Thymus (tissue), 11 donors: ENCODE measurements around the gene SLC12A3. TPM values are rescaled to one million over a fixed set of nuclear protein-coding genes. Genes with fewer than 3 reads are reported as not detected.

Experiments used
- DNase-seq, 9 donors: peaks; one replicate each; pipeline ENCODE4 v3.0.0-alpha.2; 2013; ENCODE audit warnings: low spot score in 9 of 9, low read depth in 6 of 9, missing footprints in 1 of 9
- H3K27ac ChIP-seq, 2 donors: one replicate each; pipeline ENCODE4 v1.5.1; 2013; ENCODE audit warnings: control low read depth in 1 of 2, low read depth in 1 of 2, low read length in 1 of 2, mild to moderate bottlenecking in 1 of 2, moderate library complexity in 1 of 2
- H3K27me3 ChIP-seq, 2 donors: one replicate each; pipeline ENCODE4 v1.5.1; 2013; ENCODE audit warnings: low read length in 1 of 2; ENCODE audit not compliant: control insufficient read depth in 2 of 2, insufficient read depth in 1 of 2
- H3K36me3 ChIP-seq, 2 donors: one replicate each; pipeline ENCODE4 v1.5.1; 2013; ENCODE audit warnings: low read length in 1 of 2, mild to moderate bottlenecking in 1 of 2, moderate library complexity in 1 of 2; ENCODE audit not compliant: control insufficient read depth in 2 of 2, insufficient read depth in 2 of 2
- H3K4me1 ChIP-seq, 2 donors: one replicate each; pipeline ENCODE4 v1.5.1; 2013; ENCODE audit warnings: low read length in 2 of 2; ENCODE audit not compliant: control insufficient read depth in 2 of 2, insufficient read depth in 2 of 2
- H3K4me3 ChIP-seq, 2 donors: one replicate each; pipeline ENCODE4 v1.5.1; 2013; ENCODE audit warnings: low read length in 2 of 2, control low read depth in 1 of 2, mild to moderate bottlenecking in 1 of 2
- H3K9me3 ChIP-seq, 2 donors: one replicate each; pipeline ENCODE4 v1.5.1; 2013; ENCODE audit warnings: low read length in 1 of 2, mild to moderate bottlenecking in 1 of 2; ENCODE audit not compliant: control insufficient read depth in 2 of 2, insufficient read depth in 1 of 2
- WGBS: extraction: QIAGEN DNeasy Blood & Tissue Kit; methylation state at CpG from one replicate; pipeline ENCODE4 v1.1.7; 2013; 5-methylcytosine and 5-hydroxymethylcytosine counted together
- polyA plus RNA-seq: library from polyadenylated mRNA; stranded (reverse); fragments of 200-250 nt; gene quantifications from one replicate; pipeline ENCODE4 v1.2.3, GENCODE V29; 2013
- total RNA-seq: library from RNA; stranded (reverse); fragments of 120-200 nt; gene quantifications from one replicate; pipeline ENCODE4 v1.2.4, GENCODE V29; 2013
- donor health status: healthy.

Gene SLC12A3
- total and polyA plus RNA-seq, 2 donors: 0.34 to 0.52 TPM

DNA sequence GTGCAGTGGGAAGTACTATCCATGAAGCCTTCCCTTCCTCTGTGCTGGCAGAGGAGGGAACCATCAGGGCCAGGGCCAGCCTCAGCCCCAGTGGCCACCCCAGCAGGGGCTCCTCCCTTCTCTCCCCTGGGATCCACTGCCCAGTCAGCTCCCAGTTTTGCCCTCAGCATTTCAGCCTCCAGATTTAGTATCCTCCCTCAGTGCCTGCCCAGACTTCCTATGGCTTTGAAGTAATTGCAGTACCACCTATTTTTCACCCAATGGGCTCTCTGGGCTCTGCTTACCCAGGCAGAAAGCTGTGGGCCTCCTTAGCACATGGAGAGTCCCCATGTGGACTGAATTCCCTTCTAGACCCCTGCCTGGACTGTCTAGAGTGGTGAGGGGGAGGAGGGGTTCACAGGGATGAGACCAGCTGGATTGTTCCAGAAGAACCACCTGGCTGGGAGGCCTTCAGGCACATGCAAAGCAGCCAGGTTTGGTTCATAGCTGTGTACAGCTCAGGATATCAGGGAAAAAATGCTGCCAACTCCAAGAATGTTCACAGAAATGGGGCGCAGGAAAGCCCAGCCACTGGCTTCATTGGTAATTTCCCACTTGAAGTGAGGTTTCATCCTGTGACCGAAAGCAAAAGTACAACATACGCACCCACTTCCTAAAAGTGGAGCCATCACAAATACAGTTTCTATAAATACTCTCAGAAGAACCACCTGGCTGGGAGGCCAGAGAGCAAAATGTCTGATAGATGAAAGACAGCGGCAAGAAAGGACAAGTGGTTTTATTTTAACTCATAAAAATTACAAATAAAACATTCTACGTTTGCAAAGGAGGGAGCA, 51.8 kb downstream of the SLC12A3 start:
- DNase-seq: peak in 1 of 9 donors; percentile 67
- no peaks in the 10 kb centered on the region for H3K9me3 ChIP-seq
- WGBS: 8% methylated on average over 5 of the region's 5 CpGs
- H3K36me3 ChIP-seq: no peaks in the 10 kb centered on the region
- H3K4me1 ChIP-seq: peaks cover 14 to 39% of the 10 kb centered on the region in 2 donors
- H3K27ac ChIP-seq: peak overlapping the region; percentile 19 to 64
- H3K27me3 ChIP-seq: no peaks in the 10 kb centered on the region
- H3K4me3 ChIP-seq: no peak overlapping the region

DNA sequence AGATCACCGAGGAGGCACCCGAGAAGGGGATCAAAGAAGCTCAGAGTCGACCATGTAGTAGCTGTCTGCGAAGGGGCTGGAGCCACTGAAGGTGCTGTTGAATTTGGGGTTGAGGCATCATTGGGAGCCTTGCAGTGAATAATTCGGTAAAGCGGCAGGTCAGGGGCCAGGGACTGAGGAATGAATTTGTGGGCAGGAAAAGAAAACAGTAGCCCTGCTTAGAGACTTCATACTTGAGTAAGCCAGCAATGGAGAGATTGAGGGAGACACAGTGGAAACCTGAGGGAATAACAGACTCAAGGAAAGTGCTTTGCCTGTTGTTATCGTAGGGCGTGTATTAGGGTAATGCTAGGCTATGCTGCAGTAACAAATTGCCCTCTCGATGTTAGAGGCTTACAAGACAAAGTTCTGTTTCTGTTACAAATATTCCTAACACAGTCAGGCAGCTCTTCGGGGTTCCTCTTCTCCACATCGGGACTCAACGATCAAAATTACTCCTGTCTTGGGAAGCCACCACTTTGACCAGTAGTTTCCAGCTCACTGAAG, 53.5 kb downstream of the SLC12A3 start:
- Histone ChIP-seq H3K4me3 (no peak overlapping the region), H3K36me3 (no peaks in the 10 kb centered on the region), H3K4me1 (peaks cover 14 to 26% of the 10 kb centered on the region in 2 donors), H3K9me3 (no peaks in the 10 kb centered on the region), H3K27me3 (no peaks in the 10 kb centered on the region), H3K27ac (no peak overlapping the region)
- no peak for DNase-seq
- 98% methylated on average over 12 of the region's 12 CpGs for WGBS

DNA sequence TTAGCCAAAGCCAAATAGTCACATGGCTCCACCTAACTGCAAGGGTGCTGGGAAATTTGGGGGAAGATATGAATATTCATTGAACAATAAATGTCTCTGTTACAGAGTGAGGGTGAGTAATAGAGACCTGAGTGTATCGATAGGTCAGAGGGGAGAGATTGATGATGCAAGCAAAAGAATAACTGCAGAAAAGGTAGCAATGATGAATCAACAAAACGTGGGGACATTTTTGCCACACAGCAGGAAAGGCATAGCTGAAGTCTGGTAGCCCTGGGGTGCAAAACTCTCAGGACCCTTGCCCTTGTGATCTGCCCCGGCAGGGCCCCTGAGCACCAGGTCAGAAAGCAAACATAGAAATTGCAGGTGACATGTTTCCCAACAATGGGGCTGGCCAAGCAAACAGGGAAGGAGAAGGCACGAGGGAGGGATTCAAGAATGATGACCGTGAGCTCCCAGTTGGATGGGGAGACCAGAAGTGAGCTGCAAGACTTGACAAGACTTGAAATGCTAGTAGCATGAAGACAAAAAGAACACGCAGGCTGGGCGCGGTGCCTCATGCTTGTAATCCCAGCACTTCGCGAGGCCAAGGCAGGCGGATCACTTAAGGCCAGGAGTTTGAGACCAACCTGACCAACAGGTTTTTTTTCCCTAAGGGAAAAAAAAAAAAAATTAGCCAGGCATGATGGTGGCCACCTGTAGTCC, 54.2 kb downstream of the SLC12A3 start:
- no peak for DNase-seq
- Histone ChIP-seq H3K27me3 (no peaks in the 10 kb centered on the region), H3K9me3 (no peaks in the 10 kb centered on the region), H3K4me3 (no peak overlapping the region), H3K4me1 (peaks cover 14 to 26% of the 10 kb centered on the region in 2 donors), H3K36me3 (no peaks in the 10 kb centered on the region), H3K27ac (no peak overlapping the region)
- 92% methylated on average over 11 of the region's 11 CpGs for WGBS

DNA sequence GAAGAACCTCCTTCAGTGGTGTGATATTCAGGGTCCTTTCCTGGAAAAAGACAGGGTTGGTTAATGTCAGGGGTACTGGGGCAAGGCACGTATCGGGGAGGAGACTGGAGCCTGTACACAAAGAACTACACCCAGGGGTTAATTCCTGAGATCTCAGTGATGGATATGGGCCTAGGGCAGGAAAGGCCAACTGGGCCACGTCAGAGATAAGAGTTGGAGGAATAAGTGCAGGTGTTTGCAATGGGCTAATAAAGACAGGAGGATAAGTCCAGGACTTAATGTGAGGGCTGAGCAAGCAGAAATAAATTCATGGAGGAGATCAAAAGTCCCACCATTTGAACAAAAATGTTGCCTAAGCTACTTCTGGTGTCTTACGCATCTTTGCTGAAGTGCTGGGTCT, 56.6 kb downstream of the SLC12A3 start:
- H3K27me3 ChIP-seq: no peaks in the 10 kb centered on the region
- H3K4me1 ChIP-seq: peaks cover 10 to 26% of the 10 kb centered on the region in 2 donors
- DNase-seq: no peak
- no peak overlapping the region for H3K4me3 ChIP-seq
- H3K9me3 ChIP-seq: no peaks in the 10 kb centered on the region
- no peaks in the 10 kb centered on the region for H3K36me3 ChIP-seq
- WGBS: 97% methylated on average over 4 of the region's 4 CpGs
- H3K27ac ChIP-seq: no peak overlapping the region

DNA sequence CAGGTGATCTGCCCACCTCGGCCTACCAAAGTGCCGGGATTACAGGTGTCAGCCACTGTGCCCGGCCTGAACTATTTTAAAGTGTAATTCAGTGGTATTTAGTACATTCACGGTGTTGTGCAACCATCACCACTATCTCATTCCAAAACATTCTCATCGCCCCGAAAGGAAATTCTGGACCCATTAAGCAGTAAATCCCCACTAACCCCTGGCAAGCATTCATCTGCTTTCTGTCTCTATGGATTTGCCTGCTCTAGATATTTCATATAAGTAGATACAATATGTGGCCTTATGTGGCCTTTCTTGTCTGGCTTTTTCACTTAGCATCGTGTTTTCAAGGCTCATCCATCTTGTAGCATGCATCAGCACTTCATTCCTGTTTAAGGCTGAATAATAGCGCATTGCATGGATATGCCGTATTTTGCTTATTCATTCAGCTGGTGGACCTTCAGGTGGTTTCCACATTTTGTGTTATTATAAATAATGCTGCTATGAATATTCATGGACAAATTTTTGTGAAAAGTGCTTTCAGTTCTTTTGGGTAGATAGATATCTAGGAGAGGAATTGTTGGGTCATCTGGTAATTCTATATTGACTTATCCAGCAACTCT, 58.6 kb downstream of the SLC12A3 start:
- 98% methylated on average over 9 of the region's 9 CpGs for WGBS

DNA sequence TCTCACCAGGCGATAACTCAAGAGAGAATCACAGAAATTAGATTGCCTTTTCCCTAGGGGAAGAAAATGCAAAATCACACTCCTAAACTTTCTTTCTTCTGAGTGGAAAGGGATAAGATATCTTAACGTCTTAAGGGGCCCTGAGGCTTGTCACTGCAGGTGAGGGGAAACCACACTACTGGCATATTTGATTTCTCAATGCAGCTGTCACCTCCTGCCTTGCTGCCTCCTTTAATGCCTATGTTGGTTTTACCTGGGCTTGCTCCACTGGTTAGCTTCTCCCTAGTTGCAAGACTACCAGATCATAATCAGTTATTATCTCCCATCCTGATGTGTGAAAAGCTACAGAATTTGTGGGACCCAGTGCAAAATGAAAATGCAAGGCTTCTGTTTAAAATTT, 62.5 kb downstream of the SLC12A3 start:
- WGBS: 43% methylated on average over 2 of the region's 2 CpGs
- DNase-seq: peak in 2 of 9 donors; percentile 47 to 74
- peaks cover 7 to 48% of the 10 kb centered on the region in 2 donors for H3K4me1 ChIP-seq
- H3K36me3 ChIP-seq: no peaks in the 10 kb centered on the region
- no peak overlapping the region for H3K4me3 ChIP-seq
- no peaks in the 10 kb centered on the region for H3K9me3 ChIP-seq
- peak overlapping the region in 1 of 2 donors; percentile 61 for H3K27ac ChIP-seq
- H3K27me3 ChIP-seq: no peaks in the 10 kb centered on the region

More for the DNA sequence above, 58.6 kb downstream of the SLC12A3 start:
- no peak for DNase-seq
- Histone ChIP-seq H3K9me3 (no peaks in the 10 kb centered on the region), H3K36me3 (no peaks in the 10 kb centered on the region), H3K4me1 (peaks cover 0 to 27% of the 10 kb centered on the region in 2 donors), H3K27me3 (no peaks in the 10 kb centered on the region), H3K27ac (no peak overlapping the region), H3K4me3 (no peak overlapping the region)

DNA sequence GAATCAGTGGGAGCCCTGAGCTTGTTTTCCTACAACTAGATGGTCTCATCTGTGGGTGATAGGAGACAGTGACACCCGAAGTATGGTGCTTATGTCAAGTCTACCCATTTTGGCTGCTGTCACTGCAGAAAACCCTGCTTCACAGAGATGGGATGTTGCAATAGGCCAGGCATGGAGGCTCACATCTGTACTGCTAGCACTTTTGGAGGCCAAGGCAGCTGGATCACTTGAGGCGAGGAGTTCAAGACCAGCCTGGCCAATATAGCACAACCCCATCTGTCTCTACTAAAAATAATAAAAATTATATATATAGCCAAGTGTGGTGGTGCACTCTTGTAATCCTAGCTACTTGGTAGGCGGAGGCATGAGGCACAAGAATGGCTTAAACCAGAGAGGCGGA, 64.6 kb downstream of the SLC12A3 start:
- Histone ChIP-seq H3K27me3 (no peaks in the 10 kb centered on the region), H3K36me3 (no peaks in the 10 kb centered on the region), H3K4me1 (peaks cover 14 to 60% of the 10 kb centered on the region in 2 donors), H3K4me3 (no peak overlapping the region), H3K27ac (no peak overlapping the region), H3K9me3 (no peaks in the 10 kb centered on the region)
- DNase-seq: no peak
- WGBS: 96% methylated on average over 4 of the region's 4 CpGs

DNA sequence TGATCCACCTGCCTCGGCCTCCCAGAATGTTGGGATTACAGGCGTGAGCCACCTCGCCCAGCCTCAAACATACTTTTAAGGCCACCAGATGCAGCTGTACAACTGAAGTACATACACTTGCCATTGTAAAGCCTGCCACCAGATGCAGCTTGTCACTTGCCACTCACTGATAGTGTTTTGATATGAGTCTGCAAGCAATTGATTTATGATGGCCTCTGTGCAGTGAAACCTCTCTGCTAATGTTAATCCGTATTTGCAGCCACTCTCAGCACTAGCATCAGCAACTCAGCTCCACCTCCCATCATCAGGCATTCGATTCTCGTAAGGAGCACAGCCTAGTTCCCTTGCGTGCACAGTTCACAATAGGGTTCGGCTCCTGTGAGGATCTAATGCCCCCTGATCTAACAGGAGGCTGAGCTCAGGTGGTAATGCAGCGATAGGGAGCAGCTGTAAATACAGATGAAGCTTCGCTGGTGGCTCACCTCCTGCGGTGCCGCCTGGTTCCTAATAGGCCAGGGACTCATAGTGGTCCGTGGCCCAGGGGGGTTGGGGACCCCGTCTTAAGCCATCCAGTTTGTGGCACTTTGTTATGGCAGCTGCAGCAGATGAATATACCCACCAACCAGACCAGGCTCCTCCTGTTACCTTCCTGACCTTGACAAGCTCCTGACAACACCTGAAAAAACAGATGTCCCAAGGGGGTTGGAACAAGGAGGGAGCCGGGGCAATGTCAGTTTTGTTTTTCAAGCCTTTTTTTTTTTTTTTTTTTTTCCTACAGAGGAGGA, 65.7 kb downstream of the SLC12A3 start:
- peak overlapping the region; percentile 90 to 95 for H3K27ac ChIP-seq
- H3K36me3 ChIP-seq: peaks cover 3 to 9% of the 10 kb centered on the region in 2 donors
- no peaks in the 10 kb centered on the region for H3K27me3 ChIP-seq
- peak in 1 of 9 donors; percentile 43 for DNase-seq
- 93% methylated on average over 15 of the region's 15 CpGs for WGBS
- H3K4me3 ChIP-seq: no peak overlapping the region
- no peaks in the 10 kb centered on the region for H3K9me3 ChIP-seq
- H3K4me1 ChIP-seq: peaks cover 14 to 55% of the 10 kb centered on the region in 2 donors
